IPS-20b (cell line): ENCODE data around the gene CDK5.

ENCODE experiments used
- H3K27ac ChIP-seq: one replicate; pipeline ENCODE4 v1.5.1; 2013; ENCODE audit warnings: low read length
- H3K27me3 ChIP-seq: 2 replicates; pipeline ENCODE4 v1.6.1; 2013; ENCODE audit warnings: mild to moderate bottlenecking, low read length, inconsistent platforms; ENCODE audit not compliant: insufficient read depth
- H3K36me3 ChIP-seq: 2 replicates; pipeline ENCODE4 v1.6.1; 2013; ENCODE audit warnings: low read depth, mild to moderate bottlenecking, inconsistent platforms, low read length, moderate library complexity; ENCODE audit not compliant: insufficient read depth
- H3K4me1 ChIP-seq: 2 replicates; pipeline ENCODE4 v1.6.1; 2013; ENCODE audit warnings: mild to moderate bottlenecking, control low read depth, inconsistent platforms, low read length, moderate library complexity; ENCODE audit not compliant: insufficient read depth
- H3K4me3 ChIP-seq: 2 replicates; pipeline ENCODE4 v1.5.1; 2013; ENCODE audit warnings: mild to moderate bottlenecking, low read length, inconsistent platforms
- H3K9ac ChIP-seq: 2 replicates; pipeline ENCODE4 v1.6.1; 2013; ENCODE audit warnings: low read depth, mild to moderate bottlenecking, inconsistent platforms, low read length, moderate library complexity
- H3K9me3 ChIP-seq: 2 replicates; pipeline ENCODE4 v1.6.1; 2013; ENCODE audit warnings: mild to moderate bottlenecking, low read depth, low read length, inconsistent platforms; ENCODE audit not compliant: insufficient read depth

The CDK5 gene

DNA sequence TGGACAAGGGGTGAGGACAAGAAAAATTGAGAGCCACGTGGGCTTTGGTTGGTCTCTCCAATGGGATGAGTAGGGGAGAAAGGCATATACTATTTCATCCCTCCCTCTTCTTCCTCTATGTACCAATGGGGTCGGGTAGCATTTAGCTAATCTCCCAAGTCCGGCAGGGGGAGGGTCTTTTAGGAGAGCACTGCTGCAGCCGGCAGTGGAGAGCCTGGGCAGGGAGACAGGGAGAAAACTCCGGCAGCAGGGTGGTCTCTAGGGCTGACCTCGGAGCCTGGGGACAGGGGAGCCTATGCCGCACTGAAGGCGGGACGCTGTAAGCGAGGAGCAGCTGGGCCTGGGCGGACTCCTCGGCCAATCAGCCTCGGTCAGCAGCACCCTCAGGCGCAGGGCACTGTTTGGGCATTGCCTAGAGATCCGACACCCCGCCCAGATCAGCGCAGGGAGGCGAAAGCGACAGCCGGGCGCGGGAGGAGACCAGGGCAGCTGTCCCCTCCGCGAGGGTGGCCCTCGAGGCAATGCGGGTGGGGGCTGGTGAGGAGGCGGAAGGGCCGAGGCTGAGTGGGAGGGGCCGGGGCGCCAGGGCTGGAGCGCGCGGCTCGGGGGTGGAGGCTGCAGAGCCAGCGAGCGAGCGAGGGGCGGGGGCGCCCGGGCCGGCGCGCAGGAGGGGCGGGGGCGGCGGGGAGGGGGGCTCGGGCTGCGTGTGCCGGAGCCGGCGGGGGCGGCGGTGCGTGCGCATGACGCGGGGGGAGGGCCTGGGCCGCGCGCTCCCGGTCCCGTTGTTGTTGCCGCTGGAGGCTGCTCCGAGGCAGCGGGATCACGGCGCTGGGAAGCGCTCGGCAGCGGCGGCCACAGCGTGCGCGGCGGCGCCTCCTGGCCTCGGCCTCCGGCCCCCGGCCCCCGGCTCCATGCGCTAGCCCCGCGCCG is 28.3 kb upstream of the CDK5 start, which contains the start of gene AGAP3:
Gene AGAP3, plus strand, starts transcription at position 785 of the 930 bp plus-strand sequence. CDS start 267 bp downstream, outside the sequence.
- peak within 1 kb of the TSS; percentile 84 for H3K9ac ChIP-seq
- H3K4me1 ChIP-seq, result peaks cover 26% of the 10 kb centered on the region
- peak within 1 kb of the TSS; percentile 84 for H3K4me3 ChIP-seq
- H3K36me3 ChIP-seq, result no peaks in the 10 kb centered on the region
- no peaks in the 10 kb centered on the region for H3K9me3 ChIP-seq
- H3K27me3 ChIP-seq, result peaks cover 52% of the 10 kb centered on the region
- peak within 1 kb of the TSS; percentile 72 for H3K27ac ChIP-seq

DNA sequence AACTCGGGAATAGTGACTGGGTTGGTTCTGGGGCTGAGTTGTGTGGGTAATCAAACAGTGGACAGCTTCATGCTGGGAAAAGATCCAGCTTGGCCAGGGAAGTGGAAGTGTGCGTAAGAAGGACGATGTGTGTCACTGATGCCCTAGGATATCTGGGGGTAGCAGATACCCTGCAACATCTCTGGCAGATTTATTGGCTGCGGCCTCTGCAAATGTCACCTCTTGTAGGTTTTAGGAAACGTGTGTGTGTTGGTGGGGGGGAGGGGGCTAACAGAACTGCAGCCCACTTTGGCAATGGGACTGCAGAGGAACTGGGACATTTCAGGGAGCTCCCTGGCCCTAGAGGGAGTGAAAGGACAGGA is 27.6 kb upstream of the CDK5 start:
- Histone ChIP-seq H3K27ac (no peak overlapping the region), H3K27me3 (peaks cover 52% of the 10 kb centered on the region), H3K9ac (peak overlapping the region; percentile 45; the same call in 1 of the 2 replicates), H3K36me3 (no peaks in the 10 kb centered on the region), H3K4me1 (peaks cover 26% of the 10 kb centered on the region), H3K9me3 (no peaks in the 10 kb centered on the region), H3K4me3 (peak overlapping the region; percentile 83)

DNA sequence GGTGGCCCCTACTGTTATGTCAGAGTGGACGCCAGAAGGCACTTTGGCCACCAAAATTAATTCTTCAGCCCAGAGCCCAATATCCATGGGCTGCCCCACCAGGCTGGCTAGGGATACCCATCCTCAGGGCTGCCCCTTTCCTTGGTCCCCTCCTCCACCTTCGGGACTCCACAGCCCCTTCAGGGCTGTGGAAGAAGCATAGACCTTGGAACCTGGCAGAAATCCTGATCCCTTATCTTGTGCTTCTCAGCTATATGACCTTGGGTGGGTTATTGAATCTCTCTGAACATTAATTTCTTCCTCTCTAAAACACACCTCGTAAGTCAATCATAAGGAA is 26.1 kb upstream of the CDK5 start:
- no peaks in the 10 kb centered on the region for H3K36me3 ChIP-seq
- no peak overlapping the region for H3K27ac ChIP-seq
- peak overlapping the region; percentile 75 for H3K4me3 ChIP-seq
- H3K4me1 ChIP-seq, result peaks cover 21% of the 10 kb centered on the region
- peaks cover 40% of the 10 kb centered on the region for H3K27me3 ChIP-seq
- H3K9ac ChIP-seq, result peak overlapping the region; percentile 18; the same call in 1 of the 2 replicates
- H3K9me3 ChIP-seq, result no peaks in the 10 kb centered on the region

DNA sequence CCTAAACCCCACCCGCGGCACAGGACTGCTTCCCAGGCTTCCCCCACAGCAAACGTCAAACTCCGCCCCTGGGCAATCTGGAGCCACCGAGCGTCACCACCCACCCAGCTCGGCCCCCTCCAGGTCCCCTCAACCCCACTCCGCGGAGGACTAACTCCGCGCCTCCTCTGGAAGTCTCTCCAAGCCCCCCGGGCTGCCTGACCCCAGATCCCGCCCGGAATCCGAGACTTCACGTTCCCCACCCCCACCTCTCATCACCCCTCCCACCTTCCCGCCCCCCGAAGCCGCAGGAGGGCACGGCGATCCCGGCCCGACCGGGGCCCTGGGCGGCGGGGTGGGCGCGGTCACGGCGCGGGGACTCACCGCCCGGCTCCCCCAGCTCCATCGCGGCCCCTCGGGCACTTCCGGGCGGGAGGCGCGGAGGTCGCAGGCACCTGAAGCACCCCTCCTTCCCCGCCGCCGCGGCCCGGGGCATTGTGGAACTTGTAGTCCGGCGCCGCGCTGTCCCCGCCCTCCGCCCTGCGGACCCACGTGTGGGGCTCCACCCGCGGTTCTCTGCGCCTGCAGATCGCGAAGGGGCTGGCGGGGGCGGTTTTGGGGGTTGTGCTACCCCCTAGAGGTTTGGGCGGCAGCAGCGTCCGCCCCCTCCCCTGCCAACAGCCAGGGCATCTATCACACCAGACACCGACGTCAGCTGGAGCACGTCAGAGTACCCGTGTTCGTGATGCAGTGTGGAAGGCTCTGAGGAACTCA is 25.6 kb upstream of the CDK5 start, which contains the start of gene TMUB1:
Gene TMUB1, minus strand, starts transcription at position 423 of the 753 bp plus-strand sequence. CDS start 930 bp downstream, outside the sequence.
- Histone ChIP-seq H3K27me3 (peaks cover 34% of the 10 kb centered on the region), H3K4me1 (peaks cover 18% of the 10 kb centered on the region), H3K36me3 (no peaks in the 10 kb centered on the region), H3K4me3 (peak within 1 kb of the TSS; percentile 75), H3K9me3 (no peaks in the 10 kb centered on the region), H3K27ac (no peak within 1 kb of the TSS), H3K9ac (peak within 1 kb of the TSS; percentile 70)

DNA sequence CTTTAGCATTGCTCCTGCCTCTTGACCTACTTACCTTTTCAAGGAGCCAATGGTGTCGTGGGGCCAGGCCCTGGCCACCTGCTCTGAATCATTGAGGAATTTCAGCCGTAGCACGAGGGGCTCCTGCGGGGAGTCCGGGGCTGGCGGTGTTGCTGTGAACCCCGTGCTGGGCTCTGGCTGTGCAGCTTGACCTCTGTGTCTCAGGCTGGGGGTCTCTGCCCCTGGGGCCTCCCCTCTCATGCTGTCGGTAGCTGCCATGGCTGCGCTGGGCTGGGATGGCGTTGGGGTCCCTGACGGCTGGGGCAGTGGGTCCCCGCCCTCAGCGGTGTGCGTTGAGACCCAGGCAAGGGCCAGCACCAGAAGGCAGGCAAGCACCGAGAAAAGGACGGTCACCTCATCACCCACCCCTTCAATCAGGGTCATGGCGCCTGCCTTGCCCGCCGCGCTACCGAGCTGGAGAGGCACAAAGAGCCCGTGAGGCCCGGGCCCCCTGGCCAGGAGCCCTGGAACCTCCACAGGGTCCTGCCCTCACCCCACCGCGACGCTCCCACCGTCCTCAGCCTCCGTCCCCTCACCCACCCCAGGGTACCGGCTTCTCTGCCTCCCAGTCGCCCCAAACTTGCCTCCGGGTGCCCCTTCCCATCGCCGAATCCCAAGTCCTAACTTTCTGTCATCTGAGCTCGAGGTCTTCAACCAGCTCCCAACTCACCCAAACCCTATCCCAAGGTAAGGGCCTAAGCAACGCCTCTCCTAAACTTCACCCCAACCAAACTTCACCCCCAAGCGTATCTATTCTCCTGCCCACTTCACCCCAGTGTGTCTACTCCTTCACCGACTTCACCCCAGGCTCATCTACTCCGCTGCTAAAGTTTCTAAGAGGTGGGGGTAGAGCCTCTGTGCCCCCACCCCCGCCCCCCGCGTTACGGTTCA is 24.7 kb upstream of the CDK5 start:
- H3K4me1 ChIP-seq, result peaks cover 12% of the 10 kb centered on the region

DNA sequence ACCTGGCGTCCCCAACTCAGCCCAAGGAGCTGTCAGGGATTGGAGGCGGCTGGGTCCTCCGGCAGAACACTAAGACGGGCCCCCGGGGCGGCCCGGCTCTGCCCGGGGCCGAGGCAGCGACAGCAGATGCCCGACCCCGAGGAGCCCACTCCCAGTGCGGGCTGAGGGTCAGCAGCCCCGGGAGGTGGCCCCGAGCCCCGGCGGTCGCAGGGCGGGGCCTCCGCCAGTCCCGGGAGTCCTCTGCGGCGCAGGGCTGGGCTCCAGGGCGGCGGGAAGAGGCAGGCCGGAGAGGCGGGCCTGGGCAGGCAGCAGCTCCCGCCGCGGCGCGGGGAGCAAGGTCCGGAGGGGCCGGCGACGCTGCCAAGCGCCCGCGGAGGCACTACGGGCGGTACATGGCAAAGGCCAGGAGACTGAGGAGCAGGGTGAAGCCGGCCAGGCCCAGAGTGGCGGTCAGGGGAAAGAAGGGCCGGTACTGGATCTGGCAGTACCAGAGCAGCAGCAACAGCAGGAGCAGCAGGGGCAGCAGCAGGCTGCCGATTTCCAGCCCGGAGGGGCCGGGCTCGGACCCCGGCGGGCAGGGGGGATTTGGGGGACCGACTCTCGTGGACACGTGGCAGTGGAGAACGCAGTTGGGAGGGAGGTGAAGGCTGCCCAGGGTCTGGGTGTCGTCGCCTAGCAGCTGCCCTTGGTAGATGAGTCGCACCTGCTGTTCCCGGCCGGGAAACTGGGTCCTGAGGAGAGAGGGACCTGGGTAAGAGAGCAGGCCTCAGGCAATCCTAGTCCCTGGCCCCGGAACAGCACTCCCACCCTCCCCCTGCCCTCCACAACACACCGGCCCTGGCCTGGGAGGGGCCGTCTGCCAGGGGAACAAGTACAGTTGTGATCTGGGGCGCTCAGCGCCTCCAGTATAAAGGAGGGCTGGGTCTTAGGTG is 23.7 kb upstream of the CDK5 start:
- peaks cover 20% of the 10 kb centered on the region for H3K27me3 ChIP-seq
- no peaks in the 10 kb centered on the region for H3K9me3 ChIP-seq
- peak overlapping the region; percentile 84 for H3K4me3 ChIP-seq
- H3K27ac ChIP-seq, result no peak overlapping the region
- H3K4me1 ChIP-seq, result peaks cover 12% of the 10 kb centered on the region
- peak overlapping the region; percentile 94; the same call in 1 of the 2 replicates for H3K9ac ChIP-seq
- peaks cover 3% of the 10 kb centered on the region for H3K36me3 ChIP-seq

More for the DNA sequence above, 24.7 kb upstream of the CDK5 start:
- Histone ChIP-seq H3K9me3 (no peaks in the 10 kb centered on the region), H3K27me3 (peaks cover 26% of the 10 kb centered on the region), H3K9ac (peak overlapping the region; percentile 70), H3K4me3 (peak overlapping the region; percentile 75), H3K27ac (no peak overlapping the region), H3K36me3 (no peaks in the 10 kb centered on the region)

DNA sequence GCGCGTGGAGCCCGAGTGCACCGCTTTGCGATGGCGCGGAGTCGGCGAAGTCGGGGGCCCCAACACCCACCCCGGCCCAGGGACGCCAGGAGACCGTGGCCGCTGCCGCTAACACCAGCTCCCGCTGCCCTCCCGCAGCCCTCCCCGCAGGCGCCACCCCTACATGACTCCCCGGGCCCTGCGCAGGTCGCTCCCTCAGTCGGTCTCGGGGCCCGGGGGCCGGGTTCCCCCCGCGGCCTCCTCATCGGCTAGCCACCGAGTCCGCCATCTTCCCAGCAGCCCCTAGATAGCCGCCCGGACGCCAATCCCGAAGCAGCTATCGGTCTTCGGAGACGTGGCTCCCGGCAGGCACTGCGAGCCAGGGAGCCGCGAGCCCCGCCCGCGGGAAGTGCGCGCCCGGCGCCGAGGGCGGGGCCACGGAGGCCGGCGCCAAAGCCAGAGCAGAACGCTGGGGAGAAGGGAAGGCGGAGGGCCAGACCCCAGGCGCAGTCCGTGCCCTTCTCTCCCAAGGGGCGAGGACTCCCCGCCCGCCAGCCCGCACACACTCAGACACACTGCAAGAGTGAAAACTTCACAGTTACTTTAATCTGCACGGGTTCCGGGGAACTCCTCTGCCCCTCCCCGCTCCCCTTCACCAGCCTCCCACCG is 22.9 kb upstream of the CDK5 start, which contains the start of gene FASTK:
Gene FASTK, minus strand, starts transcription at position 288 of the 648 bp plus-strand sequence. Its CDS starts 43 bp downstream, at position 245.
- Histone ChIP-seq H3K4me1 (peaks cover 12% of the 10 kb centered on the region), H3K9ac (peak within 1 kb of the TSS; percentile 94), H3K9me3 (no peaks in the 10 kb centered on the region), H3K27me3 (peaks cover 20% of the 10 kb centered on the region), H3K4me3 (peak within 1 kb of the TSS; percentile 84), H3K36me3 (peaks cover 10% of the 10 kb centered on the region), H3K27ac (peak within 1 kb of the TSS; percentile 71)

DNA sequence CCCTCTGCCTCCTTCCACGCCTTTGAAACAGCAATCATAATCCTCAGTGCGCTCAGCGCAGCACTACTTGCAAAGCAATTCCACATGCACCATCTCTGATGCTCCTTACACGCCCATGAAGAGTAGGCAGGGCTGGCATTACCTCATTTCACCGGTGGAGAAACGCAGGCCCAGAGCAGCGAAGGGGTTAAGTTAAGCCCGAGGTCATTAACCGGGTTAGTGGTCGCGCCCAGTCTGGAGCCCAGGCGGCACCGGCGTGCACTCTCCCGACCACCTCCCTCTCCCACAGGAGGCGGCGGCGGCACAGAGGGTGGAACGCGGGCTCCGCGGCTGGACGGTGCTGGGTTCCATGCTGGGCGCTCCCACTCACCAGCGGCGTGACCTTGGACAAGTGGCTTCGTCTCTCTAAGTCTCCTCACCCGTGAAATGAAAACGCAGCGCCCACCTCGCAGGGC is 22.4 kb upstream of the CDK5 start:
- H3K27ac ChIP-seq, result peak overlapping the region; percentile 71

DNA sequence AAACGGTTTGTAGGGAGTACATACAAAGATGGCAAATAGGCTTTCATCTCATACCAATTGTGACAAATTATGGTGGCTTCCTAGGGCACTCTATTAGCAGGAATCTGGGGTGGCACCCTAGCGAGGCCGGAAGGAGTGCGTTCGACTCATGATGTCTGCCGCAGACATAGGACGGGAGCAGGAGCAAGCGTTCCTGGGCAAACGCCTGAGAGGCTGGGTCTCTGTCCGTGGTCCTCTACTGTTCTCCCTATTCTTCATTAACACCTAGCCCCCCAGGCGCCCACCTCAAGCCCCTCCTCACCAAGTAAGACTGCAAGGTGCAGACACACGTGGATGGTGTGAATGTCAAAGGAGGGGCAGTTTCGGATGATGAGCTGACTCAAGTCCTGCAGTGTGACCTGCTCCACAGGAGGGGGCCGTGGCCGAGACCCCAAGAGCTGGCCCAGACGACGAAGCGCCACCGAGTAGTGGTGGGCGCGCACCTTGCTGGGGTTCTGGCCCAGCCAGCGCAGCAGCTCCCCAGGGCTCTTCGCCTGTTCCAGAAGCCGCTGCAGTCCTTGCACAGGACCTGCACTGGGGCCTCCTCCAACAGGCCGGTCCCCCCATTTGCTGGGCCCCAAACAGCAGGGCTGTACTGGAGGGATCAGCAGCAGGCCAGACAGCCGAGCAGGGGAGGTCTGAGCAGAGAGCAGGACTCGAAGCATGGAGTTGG is 21.7 kb upstream of the CDK5 start:
- Histone ChIP-seq H3K4me3 (peak overlapping the region; percentile 84), H3K27ac (no peak overlapping the region), H3K27me3 (peaks cover 8% of the 10 kb centered on the region), H3K9ac (peak overlapping the region; percentile 94), H3K9me3 (no peaks in the 10 kb centered on the region), H3K4me1 (peaks cover 5% of the 10 kb centered on the region), H3K36me3 (peaks cover 23% of the 10 kb centered on the region)

More for the DNA sequence above, 22.4 kb upstream of the CDK5 start:
- Histone ChIP-seq H3K27me3 (peaks cover 16% of the 10 kb centered on the region), H3K36me3 (peaks cover 16% of the 10 kb centered on the region), H3K9me3 (no peaks in the 10 kb centered on the region), H3K9ac (peak overlapping the region; percentile 94), H3K4me3 (peak overlapping the region; percentile 84), H3K4me1 (peaks cover 8% of the 10 kb centered on the region)
